ENCODE measurements around the gene SMPD4. TPM values are rescaled to one million over a fixed set of nuclear protein-coding genes. Genes with fewer than 3 reads are reported as not detected.
"Not testable (repeated sequence)": the region's sequence is repeated elsewhere in the genome, so short reads cannot be mapped to it uniquely, and the experiment has no call there.

Gene SMPD4
- polyA plus RNA-seq, 4 donors: 23.8 to 46.7 (median 32.6) TPM

DNA sequence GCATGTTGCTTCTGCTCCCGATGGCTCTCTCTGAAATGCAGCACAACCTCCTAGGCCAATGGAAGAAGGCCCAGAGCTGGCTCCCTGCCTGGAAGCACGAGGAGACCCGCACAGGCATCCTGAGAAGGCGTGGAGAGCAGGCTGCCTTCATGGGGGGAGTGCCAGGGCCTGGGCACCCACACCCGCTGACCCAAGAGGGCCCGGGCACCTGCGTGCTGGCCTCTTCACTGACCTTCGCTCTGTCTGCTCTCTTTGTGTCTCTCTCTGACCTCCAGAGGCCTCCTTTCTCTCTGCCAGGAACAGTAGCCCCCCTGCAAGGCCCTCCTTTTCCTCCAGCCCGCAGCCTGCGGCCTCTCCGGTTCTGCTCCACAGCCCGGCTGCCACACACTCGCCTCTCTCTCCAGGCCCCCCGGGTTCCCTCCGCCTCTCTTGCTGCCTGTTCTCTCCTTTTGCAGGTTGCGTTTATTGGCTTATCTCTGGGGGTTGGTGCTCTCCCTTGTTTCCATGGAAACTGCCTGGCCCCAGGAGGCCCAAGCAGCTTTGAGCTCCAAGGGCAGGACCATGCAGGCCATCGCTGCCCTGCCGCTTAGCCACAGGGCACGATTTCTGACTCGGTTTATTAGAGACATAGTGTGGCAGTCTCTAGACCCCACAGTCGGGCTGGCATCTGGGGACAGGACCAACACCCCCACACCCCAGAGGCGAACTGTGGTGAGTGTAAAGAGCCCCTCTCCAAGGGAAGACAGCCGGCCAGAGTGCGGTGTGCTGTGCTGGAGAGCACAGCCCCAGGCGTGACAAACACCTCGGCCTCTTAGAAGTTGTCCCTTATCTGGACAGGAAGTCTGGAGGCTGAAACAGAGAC lies 2.3 kb upstream of the SMPD4 start:
- peaks cover 3 to 20% (median 8%) of the 10 kb centered on the region in 3 donors for H3K4me1 ChIP-seq (ENCODE audit: control insufficient read depth in 3 of 3, insufficient read depth in 2 of 3, low read depth in 1 of 3, low read length in 2 of 3)
- no peaks in the 10 kb centered on the region for H3K27me3 ChIP-seq (ENCODE audit: control insufficient read depth in 3 of 3, insufficient read depth in 3 of 3, low read length in 3 of 3)
- no peaks in the 10 kb centered on the region for H3K9me3 ChIP-seq (ENCODE audit: control insufficient read depth in 2 of 2, insufficient read depth in 1 of 2, low read depth in 1 of 2, low read length in 1 of 2)
- DNase-seq (peak in 1 of 2 donors; percentile 39), FAIRE-seq (no peak)
- H3K36me3 ChIP-seq (ENCODE audit: control insufficient read depth in 3 of 3, insufficient read depth in 2 of 3, low read depth in 1 of 3, low read length in 3 of 3): peaks cover 0 to 33% (median 0%) of the 10 kb centered on the region in 3 donors
- peak overlapping the region in 1 of 3 donors; percentile 40 for H3K4me3 ChIP-seq (ENCODE audit: low read depth in 1 of 3, low read length in 3 of 3)
- H3K27ac ChIP-seq (ENCODE audit: low read depth in 1 of 3, low read length in 2 of 3): peak overlapping the region in 1 of 3 donors; percentile 17
- 72 to 86% (median 81%) methylated on average over 23 to 26 of the region's 26 CpGs for WGBS, 3 donors

DNA sequence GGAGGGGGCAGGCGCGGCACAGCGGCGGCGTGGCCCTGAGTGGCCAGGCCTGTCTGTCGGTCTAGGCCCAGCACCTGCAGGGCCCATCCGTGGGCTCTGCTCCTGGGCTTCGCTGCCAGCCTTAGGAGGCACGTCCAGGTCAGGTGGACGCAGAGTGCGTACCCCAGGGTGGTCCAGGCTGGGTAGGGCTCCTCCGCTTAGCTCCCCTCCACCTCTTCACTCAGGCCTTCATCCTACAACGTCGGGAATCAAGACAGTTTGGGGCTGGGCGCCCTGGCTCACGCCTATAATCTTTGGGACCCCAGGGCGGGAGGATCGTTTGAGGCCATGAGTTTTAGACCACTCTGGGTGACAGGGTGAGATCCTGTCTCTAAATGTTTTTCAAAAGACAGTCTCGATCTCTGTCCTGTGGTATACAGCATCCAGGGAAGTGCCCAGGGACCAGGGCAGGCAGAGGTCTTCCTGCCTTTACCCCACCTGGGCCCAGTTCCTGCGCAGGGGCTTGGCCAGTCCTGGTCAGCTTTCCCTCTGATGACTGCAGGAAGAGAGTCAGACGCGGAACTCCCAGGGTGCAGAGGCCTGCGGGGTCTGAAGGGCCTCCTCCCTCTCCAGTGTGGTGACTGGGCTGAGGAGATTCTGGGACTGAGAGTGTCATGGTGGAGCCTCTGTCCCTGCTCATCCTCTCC lies 1.6 kb upstream of the SMPD4 start:
- Histone ChIP-seq H3K27ac (ENCODE audit: low read depth in 1 of 3, low read length in 2 of 3) (peak overlapping the region in 2 of 3 donors; percentile 17 to 22), H3K4me1 (ENCODE audit: control insufficient read depth in 3 of 3, insufficient read depth in 2 of 3, low read depth in 1 of 3, low read length in 2 of 3) (peaks cover 3 to 20% (median 8%) of the 10 kb centered on the region in 3 donors), H3K36me3 (ENCODE audit: control insufficient read depth in 3 of 3, insufficient read depth in 2 of 3, low read depth in 1 of 3, low read length in 3 of 3) (peaks cover 0 to 26% (median 0%) of the 10 kb centered on the region in 3 donors), H3K4me3 (ENCODE audit: low read depth in 1 of 3, low read length in 3 of 3) (peak overlapping the region in 2 of 3 donors; percentile 40 to 64)
- FAIRE-seq; H3K27me3 ChIP-seq (ENCODE audit: control insufficient read depth in 3 of 3, insufficient read depth in 3 of 3, low read length in 3 of 3); H3K9me3 ChIP-seq (ENCODE audit: control insufficient read depth in 2 of 2, insufficient read depth in 1 of 2, low read depth in 1 of 2, low read length in 1 of 2): not testable (repeated sequence)
- peak in 1 of 2 donors; percentile 44 for DNase-seq
- WGBS, 3 donors: 24 to 27% (median 25%) methylated on average over 13 to 23 of the region's 23 CpGs

DNA sequence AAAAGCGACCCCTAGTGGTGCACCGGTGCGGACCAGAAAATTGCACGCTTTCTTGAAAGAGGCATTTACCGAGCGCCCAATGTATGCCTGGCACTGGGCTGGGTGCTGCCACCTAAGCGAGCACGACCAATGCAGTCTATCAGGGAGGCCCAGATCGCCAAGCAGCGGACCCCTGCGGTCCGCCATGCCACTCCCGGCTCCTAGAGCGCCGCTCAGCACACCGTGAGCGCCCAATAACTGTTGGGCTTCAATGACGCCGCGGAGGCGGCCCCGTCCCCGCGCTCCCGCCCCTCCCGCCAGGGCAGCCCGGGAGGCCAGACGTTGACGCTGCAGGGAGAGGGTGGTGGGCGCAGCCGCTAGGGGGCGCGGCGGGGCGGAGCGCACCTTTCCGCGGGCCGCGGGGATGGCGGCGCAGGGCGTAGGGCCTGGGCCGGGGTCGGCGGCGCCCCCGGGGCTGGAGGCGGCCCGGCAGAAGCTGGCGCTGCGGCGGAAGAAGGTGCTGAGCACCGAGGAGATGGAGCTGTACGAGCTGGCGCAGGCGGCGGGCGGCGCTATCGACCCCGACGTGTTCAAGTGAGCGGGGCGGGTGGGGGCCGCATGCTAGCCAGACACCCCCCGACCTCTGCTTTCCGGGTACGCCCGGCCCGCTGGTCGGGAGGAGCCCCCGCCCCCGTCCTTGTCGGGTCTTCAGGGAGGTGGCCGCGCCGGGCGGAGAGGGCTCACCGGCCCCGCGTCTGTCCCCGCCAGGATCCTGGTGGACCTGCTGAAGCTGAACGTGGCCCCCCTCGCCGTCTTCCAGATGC lies 679 bp upstream of the SMPD4 start, which contains the start of gene MZT2B:
MZT2B (plus strand) TSS at position 383 of the 803 bp plus-strand sequence; CDS start at position 404, 21 bp downstream.
- peak within 1 kb of the TSS; percentile 64 to 95 (median 90) for H3K4me3 ChIP-seq (ENCODE audit: low read depth in 1 of 3, low read length in 3 of 3)
- DNase-seq: peak; percentile 90 to 94
- H3K27ac ChIP-seq (ENCODE audit: low read depth in 1 of 3, low read length in 2 of 3): peak within 1 kb of the TSS; percentile 73 to 95 (median 85)
- WGBS, 3 donors: 0 to 1% (median 0%) methylated on average over 51 to 84 of the region's 86 CpGs
- H3K36me3 ChIP-seq (ENCODE audit: control insufficient read depth in 3 of 3, insufficient read depth in 2 of 3, low read depth in 1 of 3, low read length in 3 of 3): peaks cover 0 to 26% (median 0%) of the 10 kb centered on the region in 3 donors
- not testable (repeated sequence) for FAIRE-seq; H3K9me3 ChIP-seq (ENCODE audit: control insufficient read depth in 2 of 2, insufficient read depth in 1 of 2, low read depth in 1 of 2, low read length in 1 of 2); H3K27me3 ChIP-seq (ENCODE audit: control insufficient read depth in 3 of 3, insufficient read depth in 3 of 3, low read length in 3 of 3)
- peaks cover 3 to 20% (median 8%) of the 10 kb centered on the region in 3 donors for H3K4me1 ChIP-seq (ENCODE audit: control insufficient read depth in 3 of 3, insufficient read depth in 2 of 3, low read depth in 1 of 3, low read length in 2 of 3)

DNA sequence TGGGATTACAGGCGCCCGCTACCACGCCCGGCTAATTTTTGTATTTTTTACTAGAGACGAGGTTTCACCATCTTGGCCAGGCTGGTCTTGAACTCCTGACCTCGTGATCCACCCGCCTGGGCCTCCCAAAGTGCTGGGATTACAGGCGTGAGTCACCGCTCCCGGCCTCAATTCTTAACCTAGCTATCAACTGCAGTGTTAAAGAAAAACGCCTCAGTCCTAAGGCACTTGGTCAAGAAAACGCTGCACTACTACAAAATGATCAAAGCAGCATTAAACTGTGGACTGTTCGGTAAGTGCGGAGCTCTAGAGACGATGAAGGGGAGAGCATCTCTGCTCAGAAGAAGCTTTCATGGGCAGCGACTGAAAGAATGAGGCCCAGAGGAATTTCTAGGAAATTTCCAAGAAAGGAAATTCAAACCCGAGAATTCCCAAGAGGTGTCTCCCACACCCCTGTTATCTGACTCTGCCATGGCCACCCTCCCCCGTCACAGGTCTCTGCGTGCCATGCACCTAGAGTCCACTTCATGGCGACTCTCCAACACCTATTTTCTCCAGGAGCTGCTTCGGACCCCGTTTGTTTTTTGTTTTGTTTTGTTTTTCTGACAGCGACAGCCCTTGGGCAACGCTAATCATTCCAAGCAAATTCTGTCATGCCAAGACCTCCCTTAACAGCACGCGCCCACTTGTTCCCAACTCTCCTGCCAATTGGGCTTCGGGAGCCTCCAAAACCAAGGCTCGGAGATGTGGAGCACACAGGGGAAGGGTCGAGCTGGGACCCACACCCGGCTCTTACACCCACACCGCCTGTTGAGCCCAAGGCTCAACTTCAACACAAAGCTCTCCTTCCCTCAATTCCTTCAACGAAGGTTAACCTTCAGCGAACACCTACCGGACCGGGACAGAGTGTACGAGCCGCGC lies 738 bp downstream of the SMPD4 start:
- not testable (repeated sequence) for H3K9me3 ChIP-seq (ENCODE audit: control insufficient read depth in 2 of 2, insufficient read depth in 1 of 2, low read depth in 1 of 2, low read length in 1 of 2); H3K27me3 ChIP-seq (ENCODE audit: control insufficient read depth in 3 of 3, insufficient read depth in 3 of 3, low read length in 3 of 3); FAIRE-seq; DNase-seq
- WGBS, 3 donors: 16 to 24% (median 19%) methylated on average over 33 to 38 of the region's 38 CpGs
- peaks cover 3 to 20% (median 8%) of the 10 kb centered on the region in 3 donors for H3K4me1 ChIP-seq (ENCODE audit: control insufficient read depth in 3 of 3, insufficient read depth in 2 of 3, low read depth in 1 of 3, low read length in 2 of 3)
- H3K27ac ChIP-seq (ENCODE audit: low read depth in 1 of 3, low read length in 2 of 3): peak overlapping the region; percentile 49 to 95 (median 60)
- H3K4me3 ChIP-seq (ENCODE audit: low read depth in 1 of 3, low read length in 3 of 3): peak overlapping the region; percentile 64 to 95 (median 90)
- peaks cover 0 to 21% (median 0%) of the 10 kb centered on the region in 3 donors for H3K36me3 ChIP-seq (ENCODE audit: control insufficient read depth in 3 of 3, insufficient read depth in 2 of 3, low read depth in 1 of 3, low read length in 3 of 3)

DNA sequence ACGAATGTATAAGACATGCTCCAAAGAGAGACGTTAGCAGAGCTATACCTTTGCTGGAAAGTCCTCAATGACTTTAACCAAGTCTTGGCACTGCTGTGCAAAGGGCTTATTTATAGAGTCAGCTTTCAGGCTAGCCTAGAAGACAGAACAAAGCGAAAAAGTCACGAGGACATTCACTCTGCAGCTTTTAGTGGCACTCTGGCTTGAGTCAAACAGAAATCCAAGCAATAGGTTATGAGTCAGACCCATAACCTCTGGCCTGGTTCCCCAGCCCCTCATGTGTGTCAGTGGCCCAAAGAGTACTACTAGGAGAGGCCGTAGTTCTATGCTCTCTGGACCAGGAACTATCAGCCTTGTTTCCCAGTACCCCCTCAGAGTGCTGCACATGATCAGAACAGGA lies 6.5 kb downstream of the SMPD4 start:
- H3K4me3 ChIP-seq (ENCODE audit: low read depth in 1 of 3, low read length in 3 of 3); H3K9me3 ChIP-seq (ENCODE audit: control insufficient read depth in 2 of 2, insufficient read depth in 1 of 2, low read depth in 1 of 2, low read length in 1 of 2); H3K27ac ChIP-seq (ENCODE audit: low read depth in 1 of 3, low read length in 2 of 3); DNase-seq; H3K4me1 ChIP-seq (ENCODE audit: control insufficient read depth in 3 of 3, insufficient read depth in 2 of 3, low read depth in 1 of 3, low read length in 2 of 3); FAIRE-seq; H3K27me3 ChIP-seq (ENCODE audit: control insufficient read depth in 3 of 3, insufficient read depth in 3 of 3, low read length in 3 of 3): not testable (repeated sequence)
- 78 to 86% (median 81%) methylated on average over 4 to 5 of the region's 5 CpGs for WGBS, 3 donors
- peaks cover 4 to 36% (median 4%) of the 10 kb centered on the region in 3 donors for H3K36me3 ChIP-seq (ENCODE audit: control insufficient read depth in 3 of 3, insufficient read depth in 2 of 3, low read depth in 1 of 3, low read length in 3 of 3)

DNA sequence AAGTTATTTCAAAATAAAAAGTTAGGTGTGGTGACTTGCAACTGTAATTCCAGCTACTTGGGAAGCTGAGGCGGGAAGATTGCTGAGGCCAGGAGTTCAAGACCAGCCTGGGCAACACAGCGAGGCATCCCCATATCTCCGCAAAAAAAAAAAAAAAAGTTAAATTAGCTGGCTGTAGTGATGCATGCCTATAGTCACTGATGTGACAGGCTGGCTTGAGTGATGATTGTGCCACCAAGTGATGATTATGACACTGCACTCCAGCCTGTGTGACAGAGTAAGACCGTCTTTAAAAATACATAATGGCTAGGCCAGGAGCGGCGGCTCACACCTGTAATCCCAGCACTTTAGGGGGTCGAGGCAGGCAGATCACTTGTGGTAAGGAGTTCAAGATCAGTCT lies 11.5 kb downstream of the SMPD4 start:
- H3K27me3 ChIP-seq (ENCODE audit: control insufficient read depth in 3 of 3, insufficient read depth in 3 of 3, low read length in 3 of 3): no peaks in the 10 kb centered on the region
- H3K36me3 ChIP-seq (ENCODE audit: control insufficient read depth in 3 of 3, insufficient read depth in 2 of 3, low read depth in 1 of 3, low read length in 3 of 3): peaks cover 10 to 68% (median 13%) of the 10 kb centered on the region in 3 donors
- no peak overlapping the region for H3K27ac ChIP-seq (ENCODE audit: low read depth in 1 of 3, low read length in 2 of 3)
- WGBS, 3 donors: 90 to 96% (median 93%) methylated on average over 7 of the region's 7 CpGs
- no peaks in the 10 kb centered on the region for H3K4me1 ChIP-seq (ENCODE audit: control insufficient read depth in 3 of 3, insufficient read depth in 2 of 3, low read depth in 1 of 3, low read length in 2 of 3)
- DNase-seq (no peak), FAIRE-seq (no peak)
- H3K9me3 ChIP-seq (ENCODE audit: control insufficient read depth in 2 of 2, insufficient read depth in 1 of 2, low read depth in 1 of 2, low read length in 1 of 2): no peaks in the 10 kb centered on the region
- no peak overlapping the region for H3K4me3 ChIP-seq (ENCODE audit: low read depth in 1 of 3, low read length in 3 of 3)

DNA sequence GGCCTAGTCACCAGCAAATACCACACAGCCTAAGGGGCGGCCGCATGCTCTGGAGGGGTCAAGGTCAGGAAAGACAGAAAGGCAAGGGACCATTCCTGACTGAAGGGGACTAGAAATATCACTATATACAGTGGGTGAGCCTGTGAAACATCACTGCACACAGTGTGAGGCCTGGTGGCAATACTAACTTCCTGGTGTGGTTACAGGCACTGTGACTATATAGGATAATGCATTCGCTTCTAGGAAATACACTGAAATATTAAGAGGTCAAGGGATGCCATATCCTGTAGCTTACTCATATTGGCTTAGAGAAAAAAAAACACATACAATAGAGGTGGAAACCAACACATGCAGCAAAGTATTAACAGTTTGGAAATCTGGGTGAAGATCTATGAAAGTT lies 12.2 kb downstream of the SMPD4 start:
- not testable (repeated sequence) for H3K4me1 ChIP-seq (ENCODE audit: control insufficient read depth in 3 of 3, insufficient read depth in 2 of 3, low read depth in 1 of 3, low read length in 2 of 3); H3K27me3 ChIP-seq (ENCODE audit: control insufficient read depth in 3 of 3, insufficient read depth in 3 of 3, low read length in 3 of 3); H3K9me3 ChIP-seq (ENCODE audit: control insufficient read depth in 2 of 2, insufficient read depth in 1 of 2, low read depth in 1 of 2, low read length in 1 of 2); DNase-seq; H3K27ac ChIP-seq (ENCODE audit: low read depth in 1 of 3, low read length in 2 of 3); H3K4me3 ChIP-seq (ENCODE audit: low read depth in 1 of 3, low read length in 3 of 3); FAIRE-seq
- 17 to 72% (median 35%) methylated on average over 3 of the region's 3 CpGs for whole genome bisulfite sequencing, 3 donors
- peaks cover 11 to 72% (median 13%) of the 10 kb centered on the region in 3 donors for H3K36me3 ChIP-seq (ENCODE audit: control insufficient read depth in 3 of 3, insufficient read depth in 2 of 3, low read depth in 1 of 3, low read length in 3 of 3)

Measured in small intestine (tissue), 7 donors.